Measurements from ENCODE around the gene GPR42.

DNA sequence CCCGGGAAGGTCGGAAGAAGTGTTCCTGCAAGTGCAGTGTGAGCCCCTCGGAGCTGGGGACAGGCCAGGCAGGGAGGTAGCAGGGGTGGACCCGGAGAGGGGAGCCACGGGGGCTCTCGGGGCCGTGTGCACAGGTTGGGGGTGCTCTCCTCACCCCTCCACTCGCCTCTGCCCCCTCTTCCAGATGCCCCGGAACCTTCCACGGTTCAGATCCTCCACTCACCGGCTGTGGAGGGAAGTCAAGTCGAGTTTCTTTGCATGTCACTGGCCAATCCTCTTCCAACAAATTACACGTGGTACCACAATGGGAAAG lies 32.9 kb upstream of the GPR42 start:
- TF ChIP-seq, protein P1, sequence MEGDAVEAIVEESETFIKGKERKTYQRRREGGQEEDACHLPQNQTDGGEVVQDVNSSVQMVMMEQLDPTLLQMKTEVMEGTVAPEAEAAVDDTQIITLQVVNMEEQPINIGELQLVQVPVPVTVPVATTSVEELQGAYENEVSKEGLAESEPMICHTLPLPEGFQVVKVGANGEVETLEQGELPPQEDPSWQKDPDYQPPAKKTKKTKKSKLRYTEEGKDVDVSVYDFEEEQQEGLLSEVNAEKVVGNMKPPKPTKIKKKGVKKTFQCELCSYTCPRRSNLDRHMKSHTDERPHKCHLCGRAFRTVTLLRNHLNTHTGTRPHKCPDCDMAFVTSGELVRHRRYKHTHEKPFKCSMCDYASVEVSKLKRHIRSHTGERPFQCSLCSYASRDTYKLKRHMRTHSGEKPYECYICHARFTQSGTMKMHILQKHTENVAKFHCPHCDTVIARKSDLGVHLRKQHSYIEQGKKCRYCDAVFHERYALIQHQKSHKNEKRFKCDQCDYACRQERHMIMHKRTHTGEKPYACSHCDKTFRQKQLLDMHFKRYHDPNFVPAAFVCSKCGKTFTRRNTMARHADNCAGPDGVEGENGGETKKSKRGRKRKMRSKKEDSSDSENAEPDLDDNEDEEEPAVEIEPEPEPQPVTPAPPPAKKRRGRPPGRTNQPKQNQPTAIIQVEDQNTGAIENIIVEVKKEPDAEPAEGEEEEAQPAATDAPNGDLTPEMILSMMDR (IDR thresholded peaks at IDR 0.05) = no peak
- no peak for TF ChIP-seq POLR2A (IDR thresholded peaks at IDR 0.05)
- no peak for TF ChIP-seq EP300 (IDR thresholded peaks at IDR 0.05)
- no peak for TF ChIP-seq POLR2AphosphoS5 (IDR thresholded peaks at IDR 0.05)

Data from suprapubic skin (tissue), 4 donors.